BLaER1 treated with 17β-estradiol and CSF1 and Interleukin-3, amounts not matched to agents 10 nM and 100 nM (cell line): ENCODE measurements around the gene SUCLG2.

Experiments
- H3K27ac ChIP-seq, 11 experiments: shearing (Covaris generic); formaldehyde crosslinking; 2 replicates each; pipeline ENCODE4 v1.8.1; 2022
- H3K27me3 ChIP-seq, 11 experiments: shearing (Covaris generic); formaldehyde crosslinking; 2 replicates each; pipeline ENCODE4 v1.8.1; 2022
- H3K36me3 ChIP-seq, 11 experiments: shearing (Covaris generic); formaldehyde crosslinking; 2 replicates each; pipeline ENCODE4 v1.8.1; 2022
- H3K4me1 ChIP-seq, 10 experiments: shearing (Covaris generic); formaldehyde crosslinking; 2 replicates each; pipeline ENCODE4 v1.8.1; 2022
- H3K4me2 ChIP-seq, 11 experiments: shearing (Covaris generic); formaldehyde crosslinking; 2 replicates each; pipeline ENCODE4 v1.8.1; 2022
- H3K4me3 ChIP-seq, 10 experiments: shearing (Covaris generic); formaldehyde crosslinking; 2 replicates each; pipeline ENCODE4 v1.8.1; 2022
- H3K9ac ChIP-seq, 11 experiments: shearing (Covaris generic); formaldehyde crosslinking; 2 replicates each; pipeline ENCODE4 v1.8.1; 2022
- H3K9me3 ChIP-seq, 11 experiments: shearing (Covaris generic); formaldehyde crosslinking; replicated peaks in 1 of 11; 2 replicates each; pipeline ENCODE4 v1.8.1; 2022
- H4K20me1 ChIP-seq, 11 experiments: shearing (Covaris generic); formaldehyde crosslinking; 2 replicates each; pipeline ENCODE4 v1.8.1; 2022
- Cebpa-rat ChIP-seq, 11 experiments: shearing (Covaris generic); IDR thresholded peaks; 2 replicates each; pipeline ENCODE4 v1.8.1; 2022

The SUCLG2 gene

GRCh38 chr3:67576441-67576840, 78.0 kb downstream of the SUCLG2 start:
- Histone ChIP-seq H3K36me3 (peaks cover 0 to 39% (median 0%) of the 10 kb centered on the region in 11 experiments; a peak in 3 of 22 replicates), H3K9ac (no peak overlapping the region), H3K4me3 (no peak overlapping the region), H3K4me1 (no peaks in the 10 kb centered on the region), H3K9me3 (peaks cover 0 to 5% (median 0%) of the 10 kb centered on the region in 11 experiments; a peak in 5 of 22 replicates), H3K27ac (no peak overlapping the region), H4K20me1 (peaks cover 0 to 3% (median 0%) of the 10 kb centered on the region in 11 experiments; a peak in 1 of 22 replicates), H3K27me3 (no peaks in the 10 kb centered on the region), H3K4me2 (no peak overlapping the region)
- no peak for TF ChIP-seq Cebpa-rat (IDR thresholded peaks at IDR 0.05)

GRCh38 chr3:67569324-67569723, 85.1 kb downstream of the SUCLG2 start:
- TF ChIP-seq Cebpa-rat (IDR thresholded peaks at IDR 0.05) = no peak
- H3K9me3 ChIP-seq = peaks cover 11 to 30% (median 16%) of the 10 kb centered on the region in 11 experiments
- no peak overlapping the region for H3K27ac ChIP-seq
- no peak overlapping the region for H3K9ac ChIP-seq
- no peaks in the 10 kb centered on the region for H3K27me3 ChIP-seq
- peaks cover 0 to 3% (median 0%) of the 10 kb centered on the region in 11 experiments; a peak in 1 of 22 replicates for H4K20me1 ChIP-seq
- H3K36me3 ChIP-seq = peaks cover 0 to 40% (median 5%) of the 10 kb centered on the region in 11 experiments; a peak in 9 of 22 replicates
- no peak overlapping the region for H3K4me2 ChIP-seq
- H3K4me1 ChIP-seq = no peaks in the 10 kb centered on the region
- no peak overlapping the region for H3K4me3 ChIP-seq

DNA sequence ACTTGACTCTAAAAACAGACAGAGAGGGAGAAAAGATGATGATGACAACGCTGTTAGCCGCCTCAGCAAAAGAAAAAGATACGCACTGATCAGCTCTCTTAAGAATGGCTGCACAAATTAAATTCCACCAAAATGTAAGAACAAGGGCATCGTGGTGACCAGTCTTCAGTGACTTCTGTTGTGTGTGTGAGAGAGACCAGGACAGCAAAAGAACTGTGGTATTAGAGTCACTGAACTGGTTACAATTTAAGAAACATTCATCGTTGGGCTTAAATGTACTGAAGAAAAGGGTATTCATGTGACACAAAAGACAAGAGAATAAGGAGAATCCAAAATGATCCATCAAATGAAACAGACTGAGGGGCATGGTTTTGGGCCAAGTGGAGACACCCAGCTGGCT, 86.5 kb downstream of the SUCLG2 start:
- no peak overlapping the region for H3K4me2 ChIP-seq
- no peak overlapping the region for H3K9ac ChIP-seq
- no peaks in the 10 kb centered on the region for H3K27me3 ChIP-seq
- H3K4me1 ChIP-seq = no peaks in the 10 kb centered on the region
- no peak overlapping the region for H3K4me3 ChIP-seq
- no peak overlapping the region for H3K27ac ChIP-seq
- H3K36me3 ChIP-seq = peaks cover 0 to 32% (median 5%) of the 10 kb centered on the region in 11 experiments; a peak in 9 of 22 replicates
- no peak for TF ChIP-seq Cebpa-rat (IDR thresholded peaks at IDR 0.05)
- no peaks in the 10 kb centered on the region for H4K20me1 ChIP-seq
- peaks cover 11 to 30% (median 16%) of the 10 kb centered on the region in 11 experiments for H3K9me3 ChIP-seq

GRCh38 chr3:67564973-67565372, 89.4 kb downstream of the SUCLG2 start:
- no peak for TF ChIP-seq Cebpa-rat (IDR thresholded peaks at IDR 0.05)
- Histone ChIP-seq H3K36me3 (peaks cover 0 to 5% (median 0%) of the 10 kb centered on the region in 11 experiments; a peak in 3 of 22 replicates), H3K9ac (no peak overlapping the region), H4K20me1 (no peaks in the 10 kb centered on the region), H3K4me3 (no peak overlapping the region), H3K4me2 (no peak overlapping the region), H3K27ac (no peak overlapping the region), H3K4me1 (no peaks in the 10 kb centered on the region), H3K27me3 (no peaks in the 10 kb centered on the region), H3K9me3 (peaks cover 0 to 10% (median 3%) of the 10 kb centered on the region in 11 experiments; a peak in 10 of 22 replicates)

DNA sequence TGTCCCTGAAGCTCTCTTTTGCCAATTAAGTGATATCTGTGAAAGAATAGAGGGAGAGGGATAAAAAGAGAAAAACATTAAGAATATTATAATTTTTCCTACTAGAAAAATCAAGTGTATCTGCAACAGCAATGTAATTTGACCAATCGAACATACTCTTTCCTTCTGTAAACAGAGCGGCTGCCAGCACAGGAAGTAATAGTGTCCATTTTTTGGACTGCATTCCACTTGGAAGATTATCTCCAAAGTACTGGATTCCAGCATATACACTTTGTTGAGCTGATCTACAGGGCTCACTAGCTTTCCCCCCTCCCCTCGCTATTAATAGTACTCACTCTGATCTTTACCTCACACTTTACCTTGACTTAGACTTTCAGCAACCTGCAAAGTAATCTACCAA, 90.4 kb downstream of the SUCLG2 start:
- Histone ChIP-seq H4K20me1 (no peaks in the 10 kb centered on the region), H3K36me3 (peaks cover 0 to 8% (median 0%) of the 10 kb centered on the region in 11 experiments; a peak in 5 of 22 replicates), H3K27me3 (no peaks in the 10 kb centered on the region), H3K4me1 (no peaks in the 10 kb centered on the region), H3K4me2 (no peak overlapping the region), H3K27ac (no peak overlapping the region), H3K9ac (no peak overlapping the region), H3K9me3 (0 out of 22 replicates have a peak, but pooled peaks cover 0 to under 1% (median 0%) of the 10 kb centered on the region in 11 experiments), H3K4me3 (no peak overlapping the region)
- no peak for TF ChIP-seq Cebpa-rat (IDR thresholded peaks at IDR 0.05)

DNA sequence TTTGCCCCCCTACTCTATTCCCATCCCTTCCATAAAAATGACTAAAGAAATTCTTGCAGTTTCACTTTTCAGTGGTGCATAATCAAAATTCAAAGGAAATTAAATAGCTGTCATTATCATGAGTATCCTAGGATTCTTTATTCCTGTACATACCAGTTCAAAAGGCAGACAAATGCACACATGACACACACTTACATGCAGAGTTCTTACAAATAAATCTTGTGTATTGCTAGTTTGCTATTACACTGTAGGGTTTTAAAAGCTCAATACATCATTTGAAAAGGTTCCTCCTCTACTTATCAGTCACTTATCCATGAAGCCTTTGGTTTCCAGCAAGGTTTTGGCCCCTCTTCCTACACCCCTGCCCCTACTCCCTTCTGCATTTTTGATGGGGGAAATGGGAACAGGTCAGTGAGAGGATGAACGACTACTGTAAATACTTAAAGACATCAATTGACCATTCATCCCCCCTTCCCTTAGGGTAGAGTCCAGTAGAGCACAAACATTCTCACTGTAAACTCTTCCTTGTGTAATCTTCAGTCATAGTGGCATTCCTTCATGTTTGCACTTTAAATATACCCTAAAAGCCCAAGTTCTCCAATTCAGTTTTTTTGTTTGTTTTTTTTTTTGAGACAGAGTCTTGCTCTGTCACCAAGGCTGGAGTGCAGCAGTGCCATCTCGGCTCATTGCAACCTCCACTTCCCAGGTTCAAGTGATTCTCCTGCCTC, 92.6 kb downstream of the SUCLG2 start:
- Histone ChIP-seq H3K4me2 (no peak overlapping the region), H3K9ac (no peak overlapping the region), H3K9me3 (no peaks in the 10 kb centered on the region), H3K27me3 (no peaks in the 10 kb centered on the region), H3K27ac (no peak overlapping the region), H3K4me3 (no peak overlapping the region), H4K20me1 (no peaks in the 10 kb centered on the region), H3K4me1 (no peaks in the 10 kb centered on the region), H3K36me3 (peaks cover 0 to 29% (median 0%) of the 10 kb centered on the region in 11 experiments; a peak in 7 of 22 replicates)
- no peak for TF ChIP-seq Cebpa-rat (IDR thresholded peaks at IDR 0.05)

- no peak for TF ChIP-seq Cebpa-rat (IDR thresholded peaks at IDR 0.05)
- H3K36me3 ChIP-seq = peaks cover 0 to 34% (median 0%) of the 10 kb centered on the region in 11 experiments; a peak in 7 of 22 replicates
- no peaks in the 10 kb centered on the region for H4K20me1 ChIP-seq
Observed at GRCh38 chr3:67561266-67561665, 93.1 kb downstream of the SUCLG2 start.

GRCh38 chr3:67559029-67559605, 95.3 kb downstream of the SUCLG2 start:
- no peak overlapping the region for H3K9ac ChIP-seq
- no peaks in the 10 kb centered on the region for H4K20me1 ChIP-seq
- H3K36me3 ChIP-seq = peaks cover 0 to 53% (median 0%) of the 10 kb centered on the region in 11 experiments; a peak in 7 of 22 replicates
- no peaks in the 10 kb centered on the region for H3K4me1 ChIP-seq
- no peak overlapping the region for H3K4me3 ChIP-seq
- no peak for TF ChIP-seq Cebpa-rat (IDR thresholded peaks at IDR 0.05)
- H3K4me2 ChIP-seq = no peak overlapping the region
- H3K27me3 ChIP-seq = no peaks in the 10 kb centered on the region
- H3K9me3 ChIP-seq = no peaks in the 10 kb centered on the region
- H3K27ac ChIP-seq = no peak overlapping the region

More at GRCh38 chr3:67561266-67561665, 93.1 kb downstream of the SUCLG2 start:
- H3K9me3 ChIP-seq = no peaks in the 10 kb centered on the region
- H3K27ac ChIP-seq = no peak overlapping the region
- H3K9ac ChIP-seq = no peak overlapping the region
- H3K27me3 ChIP-seq = no peaks in the 10 kb centered on the region
- H3K4me1 ChIP-seq = no peaks in the 10 kb centered on the region
- no peak overlapping the region for H3K4me3 ChIP-seq
- no peak overlapping the region for H3K4me2 ChIP-seq

GRCh38 chr3:67558426-67558825, 96.0 kb downstream of the SUCLG2 start:
- Histone ChIP-seq H3K9me3 (no peaks in the 10 kb centered on the region), H3K9ac (no peak overlapping the region), H3K4me3 (no peak overlapping the region), H3K4me1 (no peaks in the 10 kb centered on the region), H3K4me2 (no peak overlapping the region), H4K20me1 (no peaks in the 10 kb centered on the region), H3K27ac (no peak overlapping the region), H3K27me3 (no peaks in the 10 kb centered on the region), H3K36me3 (peaks cover 0 to 56% (median 0%) of the 10 kb centered on the region in 11 experiments; a peak in 7 of 22 replicates)
- no peak for TF ChIP-seq Cebpa-rat (IDR thresholded peaks at IDR 0.05)
